Stimulated activated CD4-positive, alpha-beta T cell treated with anti-CD3 and anti-CD28 coated beads, Interleukin-1b, Interleukin-23, amount 100 ng/mL, for 48 hours (primary cell): Measurements from ENCODE around the gene CSN2.
"Not testable (repeated sequence)": the region's sequence is repeated elsewhere in the genome, so short reads cannot be mapped to it uniquely, and the experiment has no call there.

Experiments
- DNase-seq: peaks from one replicate; pipeline ENCODE4 v3.0.0-alpha.2; 2020

Gene CSN2

GRCh38 chr4:69965628-69966027 is at the start of gene CSN2:
Gene CSN2 (minus strand): TSS chr4:69965728. CDS start chr4:69960995, 4,733 bp downstream.
- DNase-seq = no peak

- DNase-seq = no peak
These were observed 43.2 kb upstream of the CSN2 start for GRCh38 chr4:70008771-70009170.

GRCh38 chr4:70002507-70002906 is 37.0 kb upstream of the CSN2 start:
- DNase-seq = no peak

- no peak for DNase-seq
These were observed 35.2 kb upstream of the CSN2 start for GRCh38 chr4:70000711-70001110.

- DNase-seq = no peak
These were observed 33.9 kb upstream of the CSN2 start for GRCh38 chr4:69999420-69999819.

- no peak for DNase-seq
These were observed 30.0 kb upstream of the CSN2 start, which contains the start of gene STATH for GRCh38 chr4:69995526-69996016. Gene STATH (plus strand): TSS chr4:69995966. CDS start chr4:69998438, 2,472 bp downstream.

- no peak for DNase-seq
These were observed 29.3 kb upstream of the CSN2 start for GRCh38 chr4:69994782-69995181.

GRCh38 chr4:69991016-69991415 is 25.5 kb upstream of the CSN2 start:
- no peak for DNase-seq

- DNase-seq = no peak
These were observed 21.1 kb upstream of the CSN2 start for GRCh38 chr4:69986663-69987062.

- no peak for DNase-seq
These were observed 18.5 kb upstream of the CSN2 start for GRCh38 chr4:69984030-69984443.

GRCh38 chr4:69977582-69977981 is 12.1 kb upstream of the CSN2 start:
- DNase-seq = no peak

GRCh38 chr4:69974631-69975030 is 9.1 kb upstream of the CSN2 start:
- no peak for DNase-seq

GRCh38 chr4:69970071-69970470 is 4.5 kb upstream of the CSN2 start:
- DNase-seq = no peak

GRCh38 chr4:69957209-69957608 is 8.3 kb downstream of the CSN2 start:
- no peak for DNase-seq

GRCh38 chr4:69951602-69952001 is 13.9 kb downstream of the CSN2 start:
- DNase-seq = no peak

- DNase-seq = no peak
These were observed 29.0 kb downstream of the CSN2 start for GRCh38 chr4:69936566-69936965.

- DNase-seq = no peak
These were observed 31.4 kb downstream of the CSN2 start for GRCh38 chr4:69934150-69934549.

GRCh38 chr4:69930768-69931167 is 34.8 kb downstream of the CSN2 start, which contains the start of gene CSN1S1:
Gene CSN1S1 (plus strand): TSS chr4:69931068. CDS start chr4:69932556, 1,488 bp downstream.
- no peak for DNase-seq

- not testable (repeated sequence) for DNase-seq
These were observed 41.6 kb downstream of the CSN2 start for GRCh38 chr4:69923782-69924410.

- DNase-seq = no peak
These were observed 44.7 kb downstream of the CSN2 start for GRCh38 chr4:69920874-69921273.

GRCh38 chr4:69910016-69910782 is 55.3 kb downstream of the CSN2 start:
- DNase-seq = no peak

GRCh38 chr4:69909195-69909594 is 56.3 kb downstream of the CSN2 start:
- no peak for DNase-seq

GRCh38 chr4:69907151-69907550 is 58.4 kb downstream of the CSN2 start:
- no peak for DNase-seq
